ENCODE results near the gene GFER.
"Not testable (repeated sequence)": the region's sequence is repeated elsewhere in the genome, so short reads cannot be mapped to it uniquely, and the experiment has no call there.

The GFER gene

GRCh38 chr16:2028620-2029220 is 44.7 kb downstream of the GFER start:
- DNase-seq, result no peak

GRCh38 chr16:2029350-2029749 is 45.4 kb downstream of the GFER start:
- DNase-seq, result no peak

GRCh38 chr16:2030036-2030435 is 46.0 kb downstream of the GFER start:
- no peak for DNase-seq

GRCh38 chr16:2031081-2031577 is 47.1 kb downstream of the GFER start:
- no peak for DNase-seq

GRCh38 chr16:2032285-2033056 is 48.5 kb downstream of the GFER start:
- DNase-seq, result no peak

GRCh38 chr16:2033057-2033908 is 49.3 kb downstream of the GFER start:
- DNase-seq, result no peak

- not testable (repeated sequence) for DNase-seq
Measured at GRCh38 chr16:2033909-2034695, 50.1 kb downstream of the GFER start.

- no peak for DNase-seq
Measured at GRCh38 chr16:2034696-2035430, 50.9 kb downstream of the GFER start.

GRCh38 chr16:2035431-2036199 is 51.6 kb downstream of the GFER start:
- DNase-seq, result no peak

- no peak for DNase-seq
Measured at GRCh38 chr16:2036200-2036966, 52.4 kb downstream of the GFER start.

- DNase-seq, result no peak
Measured at GRCh38 chr16:2037115-2037514, 53.1 kb downstream of the GFER start.
